Heart left ventricle (tissue), 16 donors: ENCODE measurements around the gene RFFL. TPM values are rescaled to one million over a fixed set of nuclear protein-coding genes. Genes with fewer than 3 reads are reported as not detected.

Experiments
- ATAC-seq, 4 donors: fragments of 200-7000 bp; cut with Tn5 transposase; one replicate each; pipeline ENCODE4 v1.9.1; 2020 to 2022; ENCODE audit warnings: moderate library complexity in 4 of 4, mild to moderate bottlenecking in 3 of 4, moderate number of reproducible peaks in 1 of 4
- DNase-seq, 5 donors: peaks; one replicate each; pipeline ENCODE4 v3.0.0-alpha.2; 2020
- H3K27ac ChIP-seq, 12 donors: fragments of 200-600 bp; sonication (generic) in 4 of 12; one replicate each; pipeline versions ENCODE4 v1.5.0 to v1.8.0; 2016 to 2022; ENCODE audit warnings: mild to moderate bottlenecking in 2 of 12
- H3K27me3 ChIP-seq, 9 donors: fragments of 200-600 bp; sonication (generic) in 2 of 9; one replicate each; pipeline versions ENCODE4 v1.5.1 to v1.8.0; 2016 to 2022; ENCODE audit warnings: mild to moderate bottlenecking in 3 of 9
- H3K36me3 ChIP-seq, 9 donors: fragments of 200-600 bp; sonication (generic) in 2 of 9; one replicate each; pipeline versions ENCODE4 v1.5.0 to v1.8.0; 2018 to 2022; ENCODE audit warnings: mild to moderate bottlenecking in 2 of 9
- H3K4me1 ChIP-seq, 12 donors: fragments of 200-600 bp; sonication (generic) in 4 of 12; one replicate each; pipeline versions ENCODE4 v1.5.0 to v1.8.0; 2016 to 2022; ENCODE audit warnings: mild to moderate bottlenecking in 3 of 12
- H3K4me3 ChIP-seq, 12 donors: fragments of 200-600 bp; sonication (generic) in 4 of 12; one replicate each; pipeline versions ENCODE4 v1.5.0 to v1.8.0; 2017 to 2022; ENCODE audit warnings: mild to moderate bottlenecking in 9 of 12, moderate library complexity in 4 of 12
- H3K9me3 ChIP-seq, 12 donors: fragments of 200-600 bp; sonication (generic) in 4 of 12; one replicate each; pipeline versions ENCODE4 v1.5.0 to v1.8.0; 2016 to 2022; ENCODE audit warnings: mild to moderate bottlenecking in 1 of 12
- POLR2A ChIP-seq, 2 donors: fragments of 450-650 bp; IDR thresholded peaks; one replicate each; pipeline ENCODE4 v1.6.1; 2017; ENCODE audit warnings: antibody characterized with exemption in 2 of 2, mild to moderate bottlenecking in 2 of 2, moderate library complexity in 2 of 2
- WGBS, 4 donors: extraction: QIAGEN DNeasy Blood & Tissue Kit in 2 of 4; methylation state at CpG; one replicate each; pipeline versions ENCODE4 v1.1.5 to v1.1.7; 2013 to 2018; 5-methylcytosine and 5-hydroxymethylcytosine counted together
- intact Hi-C, 10 donors: fragments of 100-400 bp; cut with DNase I; formaldehyde crosslinking; loops; one replicate each; pipeline versions ENCODE4 v1.11.1 to v1.14.2; 2022
- polyA plus RNA-seq, 2 donors: library from polyadenylated mRNA; stranded (reverse); fragments of 200-250 nt; gene quantifications; one replicate each; pipeline ENCODE4 v1.2.3, GENCODE V29; 2013
- total RNA-seq, 9 donors: library from RNA; depleted of rRNA in 2 of 9; stranded (reverse); fragments of >200 nt in 2 of 9; fragmentation: NEBNext Ultra II Directional in 3 of 9; extraction: Animal tissue kit (Norgen Biotek cat#: 25700) in 3 of 9; gene quantifications; one replicate each; pipeline versions ENCODE4 v1.1.0 to v1.2.4, GENCODE V29; 2016 to 2023
- TF ChIP-seq, protein P1 (sequence below), 12 donors: fragments of 200-600 bp; sonication (generic) in 4 of 12; IDR thresholded peaks; one replicate each; pipeline versions ENCODE4 v1.5.0 to v1.8.0; 2018 to 2022; ENCODE audit warnings: antibody characterized with exemption in 12 of 12, mild to moderate bottlenecking in 5 of 12
- donor health status: ischemic (EF 13 %, LVEDD 7.1; RV severe dilation, severe dysfunction).
- donor health status: healthy with polysubstance abuse.
- donor health status: DM: no; HTN: yes; CAD: no.
- donor health status: DM: no; HTN: no; CAD: no.
- donor health status: ischemic (EF 25% LVEDD 6.9; RV normal size, moderate dysfunction).
- donor health status: ischemic (EF 25% LVEDD 5.7; RV mildly dilated, moderate dysfunction).
- donor health status: healthy.
- donor health status: DM: yes; HTN: yes; CAD: no.
- donor health status: ischemic (EF 35%, LVEDD 5.7; RV mildly dilated, moderate dysfunction).
- donor health status: nonischemic (EF 11% LVEDD 7.7; RV severe dilation, severe dysfunction).
- donor health status: DM: yes; HTN: yes; CAD: no.
- donor health status: PGD.
- donor health status: ischemic (EF 29% LVEDD 5.4; RV normal size, mild dysfunction).
- donor health status: nonischemic (EF 23%, LVEDD 6.1; RV moderate dilation, normal function).

The RFFL gene
- total and polyA plus RNA-seq, 11 donors: 2.6 to 21.6 (median 13.0) TPM

DNA sequence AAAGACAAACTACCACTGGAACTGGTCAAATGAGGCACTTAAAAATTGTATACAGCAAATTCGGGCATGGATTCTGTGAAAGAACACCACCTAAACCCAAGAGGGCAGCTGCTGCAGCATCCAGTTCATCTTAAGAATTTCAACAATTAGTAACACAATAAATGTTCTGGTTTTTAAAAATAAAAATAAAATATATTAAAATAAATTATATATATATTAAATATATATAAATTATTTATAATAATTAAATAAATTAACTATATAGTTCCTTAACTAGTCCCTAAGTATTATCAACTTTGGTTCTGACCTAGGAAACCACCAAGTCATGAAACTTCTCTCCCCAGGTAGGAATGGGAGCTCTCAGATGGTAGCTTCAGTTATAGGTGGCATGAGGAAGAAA lies 13.4 kb upstream of the RFFL start:
- ATAC-seq: no peak
- Histone ChIP-seq H3K27ac (no peak overlapping the region), H3K27me3 (no peaks in the 10 kb centered on the region), H3K9me3 (no peaks in the 10 kb centered on the region), H3K36me3 (no peaks in the 10 kb centered on the region), H3K4me1 (peaks cover 0 to 61% (median 0%) of the 10 kb centered on the region in 12 donors), H3K4me3 (no peak overlapping the region)
- TF ChIP-seq POLR2A (IDR thresholded peaks at IDR 0.05): no peak
- TF ChIP-seq, protein P1, sequence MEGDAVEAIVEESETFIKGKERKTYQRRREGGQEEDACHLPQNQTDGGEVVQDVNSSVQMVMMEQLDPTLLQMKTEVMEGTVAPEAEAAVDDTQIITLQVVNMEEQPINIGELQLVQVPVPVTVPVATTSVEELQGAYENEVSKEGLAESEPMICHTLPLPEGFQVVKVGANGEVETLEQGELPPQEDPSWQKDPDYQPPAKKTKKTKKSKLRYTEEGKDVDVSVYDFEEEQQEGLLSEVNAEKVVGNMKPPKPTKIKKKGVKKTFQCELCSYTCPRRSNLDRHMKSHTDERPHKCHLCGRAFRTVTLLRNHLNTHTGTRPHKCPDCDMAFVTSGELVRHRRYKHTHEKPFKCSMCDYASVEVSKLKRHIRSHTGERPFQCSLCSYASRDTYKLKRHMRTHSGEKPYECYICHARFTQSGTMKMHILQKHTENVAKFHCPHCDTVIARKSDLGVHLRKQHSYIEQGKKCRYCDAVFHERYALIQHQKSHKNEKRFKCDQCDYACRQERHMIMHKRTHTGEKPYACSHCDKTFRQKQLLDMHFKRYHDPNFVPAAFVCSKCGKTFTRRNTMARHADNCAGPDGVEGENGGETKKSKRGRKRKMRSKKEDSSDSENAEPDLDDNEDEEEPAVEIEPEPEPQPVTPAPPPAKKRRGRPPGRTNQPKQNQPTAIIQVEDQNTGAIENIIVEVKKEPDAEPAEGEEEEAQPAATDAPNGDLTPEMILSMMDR (IDR thresholded peaks at IDR 0.05): no peak
- no peak for DNase-seq
- intact Hi-C loops: no loop called here
- WGBS, 4 donors: 93 to 94% (median 93%) methylated on average over 1 of the region's 1 CpG

DNA sequence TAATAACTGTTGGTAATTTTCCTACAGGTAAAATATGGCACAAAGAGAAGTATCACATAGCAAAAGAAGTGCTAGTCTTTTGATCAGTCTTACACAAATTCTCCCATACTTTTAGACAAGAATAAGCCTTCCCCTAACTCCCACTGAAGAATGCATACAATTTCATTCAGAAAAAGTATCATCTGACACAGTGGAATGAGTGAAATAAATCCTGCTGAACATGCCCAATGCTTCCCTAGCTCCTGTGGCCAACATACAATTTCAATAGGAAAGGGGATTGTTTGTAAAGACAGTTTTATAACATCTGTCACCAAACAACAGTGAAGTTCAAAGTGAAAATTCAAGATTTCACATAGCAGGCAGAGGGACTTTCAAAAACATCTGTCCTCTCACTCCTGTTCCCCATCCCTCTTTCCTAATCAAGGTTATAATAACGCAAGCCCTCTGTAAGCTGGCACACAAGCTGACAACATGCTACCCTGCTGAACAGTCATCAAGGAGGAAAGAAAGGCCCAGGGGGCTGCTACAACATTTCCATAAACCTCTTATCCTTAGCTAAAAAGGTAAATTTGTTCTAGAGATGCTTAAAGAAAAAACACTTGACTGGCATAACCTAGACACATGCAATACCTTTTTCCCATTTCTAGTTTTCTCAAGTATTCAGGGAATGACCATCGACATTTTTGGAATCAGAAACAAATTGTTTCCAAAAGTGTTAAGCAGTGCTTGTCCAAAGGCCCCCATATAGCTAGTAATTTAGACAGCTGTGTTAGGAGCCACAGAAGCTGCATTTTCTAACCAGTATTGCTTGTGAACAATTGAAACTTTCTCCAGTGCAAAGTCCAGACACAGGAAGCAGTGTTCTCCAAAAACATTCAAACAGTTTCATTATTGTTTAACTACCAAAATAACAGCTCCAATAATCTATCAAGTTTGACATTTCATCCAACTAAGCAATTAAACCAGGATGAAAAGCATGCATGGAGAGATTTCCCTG lies 11.5 kb upstream of the RFFL start:
- H3K4me1 ChIP-seq: peaks cover 0 to 43% (median 0%) of the 10 kb centered on the region in 12 donors
- no peak overlapping the region for H3K27ac ChIP-seq
- H3K27me3 ChIP-seq: no peaks in the 10 kb centered on the region
- DNase-seq: no peak
- TF ChIP-seq, protein P1 (IDR thresholded peaks at IDR 0.05): no peak
- no peak for TF ChIP-seq POLR2A (IDR thresholded peaks at IDR 0.05)
- 83 to 87% (median 84%) methylated on average over 2 of the region's 2 CpGs for WGBS, 4 donors
- H3K9me3 ChIP-seq: no peaks in the 10 kb centered on the region
- H3K36me3 ChIP-seq: peaks cover 0 to 8% (median 0%) of the 10 kb centered on the region in 9 donors
- intact Hi-C loops: loop anchor here in 1 of 10 donors (5.0 kb wide), 1 partner anchor 48 kb away; no protein-coding TSS in a partner anchor
- H3K4me3 ChIP-seq: no peak overlapping the region
- no peak for ATAC-seq

DNA sequence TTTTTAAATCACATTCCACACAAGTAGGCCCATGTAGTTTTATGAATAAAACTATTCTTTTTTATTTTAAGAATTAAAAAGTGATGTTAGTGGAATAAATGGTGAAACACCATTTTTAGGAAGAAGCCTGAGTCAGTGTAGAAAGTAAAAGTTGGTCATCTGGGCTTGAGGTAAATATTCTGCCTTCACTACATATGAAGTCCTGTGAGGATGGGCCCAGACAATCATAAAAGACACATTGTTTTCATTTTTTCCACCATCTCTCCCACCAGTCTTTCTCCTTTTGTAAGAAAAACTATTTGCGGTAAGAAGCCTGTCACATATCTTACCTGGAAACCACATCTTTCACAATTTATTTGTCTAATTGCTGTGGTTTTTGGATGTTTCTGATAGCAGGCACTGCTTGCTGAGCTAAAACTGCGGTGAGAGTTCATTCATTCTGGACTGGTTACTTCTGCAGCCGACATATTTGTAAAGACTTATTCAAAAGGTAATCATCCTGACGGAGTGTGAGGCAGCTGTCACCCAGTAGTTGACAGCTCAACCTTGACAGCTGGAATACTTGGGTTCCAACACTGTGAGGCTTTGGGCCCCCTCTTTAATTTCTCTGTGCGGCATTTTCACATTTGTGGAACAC lies 10.6 kb upstream of the RFFL start:
- 89 to 91% (median 90%) methylated on average over 5 of the region's 5 CpGs for WGBS, 4 donors
- peaks cover 0 to 8% (median 0%) of the 10 kb centered on the region in 9 donors for H3K36me3 ChIP-seq
- intact Hi-C loops: loop anchor here in 1 of 10 donors (5.0 kb wide), 1 partner anchor 47 kb away; no protein-coding TSS in a partner anchor
- no peak overlapping the region for H3K4me3 ChIP-seq
- peaks cover 0 to 41% (median 0%) of the 10 kb centered on the region in 12 donors for H3K4me1 ChIP-seq
- DNase-seq: no peak
- H3K9me3 ChIP-seq: no peaks in the 10 kb centered on the region
- TF ChIP-seq POLR2A (IDR thresholded peaks at IDR 0.05): no peak
- TF ChIP-seq, protein P1 (IDR thresholded peaks at IDR 0.05): no peak
- no peak for ATAC-seq
- no peaks in the 10 kb centered on the region for H3K27me3 ChIP-seq
- H3K27ac ChIP-seq: no peak overlapping the region
